T-helper 1 cell treated with Interleukin-12 subunit alpha and Interleukin-12 subunit beta and Interleukin-4 antibody, amounts not matched to agents 30 μg/mL and 1 μg/mL, for 36 hours (primary cell): ENCODE data around the gene MDC1.

Experiments
- H3K27ac Mint-ChIP-seq: one replicate; pipeline ENCODE4 v1.8.0; 2021; ENCODE audit warnings: mild to moderate bottlenecking, mixed read lengths
- H3K27me3 Mint-ChIP-seq: one replicate; pipeline ENCODE4 v1.8.0; 2021; ENCODE audit warnings: low read depth, mixed read lengths
- H3K36me3 Mint-ChIP-seq: one replicate; pipeline ENCODE4 v1.8.0; 2021; ENCODE audit warnings: low read depth, mixed read lengths
- H3K4me1 Mint-ChIP-seq: one replicate; pipeline ENCODE4 v1.8.0; 2021; ENCODE audit warnings: low read depth, mixed read lengths
- H3K4me3 Mint-ChIP-seq: one replicate; pipeline ENCODE4 v1.8.0; 2021; ENCODE audit warnings: mild to moderate bottlenecking, moderate library complexity, mixed read lengths
- H3K9me3 Mint-ChIP-seq: one replicate; pipeline ENCODE4 v1.8.0; 2021; ENCODE audit warnings: mixed read lengths

MDC1 gene

GRCh38 chr6:30752157-30752927 lies 35.3 kb upstream of the MDC1 start:
- Mint-ChIP-seq H3K27ac (no peak overlapping the region), H3K36me3 (no peaks in the 10 kb centered on the region)

GRCh38 chr6:30750379-30750668 lies 33.2 kb upstream of the MDC1 start:
- H3K27me3 Mint-ChIP-seq, result no peaks in the 10 kb centered on the region
- no peak overlapping the region for H3K27ac Mint-ChIP-seq
- H3K4me1 Mint-ChIP-seq, result peaks cover 19% of the 10 kb centered on the region
- H3K4me3 Mint-ChIP-seq, result no peak overlapping the region
- H3K36me3 Mint-ChIP-seq, result no peaks in the 10 kb centered on the region
- no peaks in the 10 kb centered on the region for H3K9me3 Mint-ChIP-seq

More at GRCh38 chr6:30752157-30752927, 35.3 kb upstream of the MDC1 start:
- Mint-ChIP-seq H3K4me1 (peaks cover 14% of the 10 kb centered on the region), H3K27me3 (no peaks in the 10 kb centered on the region), H3K9me3 (no peaks in the 10 kb centered on the region), H3K4me3 (no peak overlapping the region)

- peaks cover 23% of the 10 kb centered on the region for H3K4me1 Mint-ChIP-seq
- no peaks in the 10 kb centered on the region for H3K9me3 Mint-ChIP-seq
- H3K4me3 Mint-ChIP-seq, result no peak overlapping the region
- H3K36me3 Mint-ChIP-seq, result no peaks in the 10 kb centered on the region
- H3K27ac Mint-ChIP-seq, result no peak overlapping the region
- H3K27me3 Mint-ChIP-seq, result no peaks in the 10 kb centered on the region
These were observed 32.7 kb upstream of the MDC1 start for GRCh38 chr6:30749554-30750378.

- Mint-ChIP-seq H3K4me1 (peaks cover 26% of the 10 kb centered on the region), H3K27me3 (no peaks in the 10 kb centered on the region), H3K27ac (no peak overlapping the region), H3K9me3 (no peaks in the 10 kb centered on the region), H3K36me3 (peaks cover under 1% of the 10 kb centered on the region), H3K4me3 (no peak overlapping the region)
These were observed 31.9 kb upstream of the MDC1 start for GRCh38 chr6:30748851-30749540.

- no peaks in the 10 kb centered on the region for H3K9me3 Mint-ChIP-seq
- H3K27me3 Mint-ChIP-seq, result no peaks in the 10 kb centered on the region
- peaks cover 7% of the 10 kb centered on the region for H3K36me3 Mint-ChIP-seq
- no peak overlapping the region for H3K4me3 Mint-ChIP-seq
- no peak overlapping the region for H3K27ac Mint-ChIP-seq
- H3K4me1 Mint-ChIP-seq, result peaks cover 33% of the 10 kb centered on the region
These were observed 31.1 kb upstream of the MDC1 start for GRCh38 chr6:30747902-30748769.

GRCh38 chr6:30747300-30747687 lies 30.2 kb upstream of the MDC1 start:
- Mint-ChIP-seq H3K9me3 (no peaks in the 10 kb centered on the region), H3K4me1 (peaks cover 34% of the 10 kb centered on the region), H3K36me3 (peaks cover 11% of the 10 kb centered on the region), H3K27me3 (no peaks in the 10 kb centered on the region), H3K27ac (no peak overlapping the region), H3K4me3 (no peak overlapping the region)

GRCh38 chr6:30744054-30744805 lies 27.1 kb upstream of the MDC1 start, which contains the start of gene IER3:
TSS of gene IER3 (minus strand) at chr6:30744547. CDS start at chr6:30744518, 29 bp downstream.
- Mint-ChIP-seq H3K27me3 (no peaks in the 10 kb centered on the region), H3K9me3 (no peaks in the 10 kb centered on the region), H3K36me3 (peaks cover 39% of the 10 kb centered on the region), H3K27ac (peak within 1 kb of the TSS; percentile 87), H3K4me3 (peak within 1 kb of the TSS; percentile 99), H3K4me1 (peaks cover 56% of the 10 kb centered on the region)

- peaks cover 62% of the 10 kb centered on the region for H3K4me1 Mint-ChIP-seq
- no peaks in the 10 kb centered on the region for H3K9me3 Mint-ChIP-seq
- peaks cover 48% of the 10 kb centered on the region for H3K36me3 Mint-ChIP-seq
- H3K27me3 Mint-ChIP-seq, result no peaks in the 10 kb centered on the region
- H3K27ac Mint-ChIP-seq, result peak overlapping the region; percentile 87
- H3K4me3 Mint-ChIP-seq, result peak overlapping the region; percentile 99
These were observed 26.3 kb upstream of the MDC1 start for GRCh38 chr6:30743099-30744053.

- Mint-ChIP-seq H3K27me3 (no peaks in the 10 kb centered on the region), H3K36me3 (peaks cover 56% of the 10 kb centered on the region), H3K4me3 (peak within 1 kb of the TSS; percentile 99), H3K9me3 (no peaks in the 10 kb centered on the region), H3K4me1 (peaks cover 62% of the 10 kb centered on the region), H3K27ac (peak within 1 kb of the TSS; percentile 87)
These were observed 25.4 kb upstream of the MDC1 start, which contains the start of gene FLOT1 for GRCh38 chr6:30742316-30743098. TSS of gene FLOT1 (minus strand) at chr6:30742687. CDS start at chr6:30742189, 498 bp downstream.

GRCh38 chr6:30741789-30742315 lies 24.8 kb upstream of the MDC1 start:
- Mint-ChIP-seq H3K27ac (peak overlapping the region; percentile 83), H3K9me3 (no peaks in the 10 kb centered on the region), H3K4me1 (peaks cover 65% of the 10 kb centered on the region), H3K27me3 (no peaks in the 10 kb centered on the region), H3K4me3 (peak overlapping the region; percentile 94), H3K36me3 (peaks cover 62% of the 10 kb centered on the region)

- H3K27ac Mint-ChIP-seq, result peak overlapping the region; percentile 83
- H3K9me3 Mint-ChIP-seq, result no peaks in the 10 kb centered on the region
- peaks cover 65% of the 10 kb centered on the region for H3K36me3 Mint-ChIP-seq
- H3K27me3 Mint-ChIP-seq, result no peaks in the 10 kb centered on the region
- peak overlapping the region; percentile 94 for H3K4me3 Mint-ChIP-seq
- H3K4me1 Mint-ChIP-seq, result peaks cover 66% of the 10 kb centered on the region
These were observed 24.1 kb upstream of the MDC1 start for GRCh38 chr6:30741063-30741779.
